ENCODE results near the gene TLE7. TPM values are rescaled to one million over a fixed set of nuclear protein-coding genes. Genes with fewer than 3 reads are reported as not detected.

Gene TLE7
- total RNA-seq = not detected
- long read RNA-seq = 0 reads

- intact Hi-C loops (cut with DNase I) = no loop called here
- DNase-seq = no peak
- ATAC-seq (ENCODE audit: poor library complexity) = no peak
These were observed at the start of gene TLE7 for GRCh38 chr16:71442051-71442440. TSS of gene TLE7 (minus strand) at chr16:71442054. CDS start at chr16:71433324, 8,730 bp downstream.

- ATAC-seq (ENCODE audit: poor library complexity) = no peak
- intact Hi-C loops (cut with DNase I) = loop anchor here (5.0 kb wide), 1 partner anchor 34 kb away; no protein-coding TSS in a partner anchor
- no peak for DNase-seq
These were observed 49.2 kb upstream of the TLE7 start for GRCh38 chr16:71491054-71491453.

GRCh38 chr16:71490361-71490760 is 48.5 kb upstream of the TLE7 start:
- no peak for DNase-seq
- intact Hi-C loops (cut with DNase I) = loop anchor here (5.0 kb wide), 1 partner anchor 33 kb away; no protein-coding TSS in a partner anchor

DNA sequence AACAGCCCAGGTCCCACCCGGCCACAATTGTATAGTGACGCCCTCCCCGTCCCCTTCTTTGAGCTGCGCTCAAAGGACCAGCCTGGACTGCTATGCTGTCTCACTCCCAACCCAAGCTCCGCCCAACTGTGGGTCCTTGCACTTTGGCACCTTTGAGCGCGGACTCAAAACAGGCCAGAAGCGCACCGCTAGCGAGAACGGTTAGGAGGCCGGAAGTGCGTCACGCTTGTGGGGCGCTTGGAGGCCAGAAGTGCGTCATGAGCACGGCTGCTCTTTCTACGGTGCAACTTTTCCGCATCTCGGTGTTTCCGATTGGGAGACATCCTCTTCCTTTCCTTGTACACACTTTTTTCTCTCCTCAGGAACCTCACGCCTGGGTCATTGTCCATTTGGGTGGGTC is 47.3 kb upstream of the TLE7 start, which contains the start of gene ZNF19:
ZNF19 (minus strand) TSS at position 203 of the 400 bp plus-strand sequence. CDS start 7,210 bp downstream, outside the sequence.
- no peak for ATAC-seq (ENCODE audit: poor library complexity)
- intact Hi-C loops (cut with DNase I) = no loop called here
- no peak for DNase-seq

More at GRCh38 chr16:71490361-71490760, 48.5 kb upstream of the TLE7 start:
- no peak for ATAC-seq (ENCODE audit: poor library complexity)

GRCh38 chr16:71484006-71484893 is 42.4 kb upstream of the TLE7 start:
- intact Hi-C loops (cut with DNase I) = no loop called here
- peak; percentile 99 for ATAC-seq (ENCODE audit: poor library complexity)
- DNase-seq = peak; percentile 91

DNA sequence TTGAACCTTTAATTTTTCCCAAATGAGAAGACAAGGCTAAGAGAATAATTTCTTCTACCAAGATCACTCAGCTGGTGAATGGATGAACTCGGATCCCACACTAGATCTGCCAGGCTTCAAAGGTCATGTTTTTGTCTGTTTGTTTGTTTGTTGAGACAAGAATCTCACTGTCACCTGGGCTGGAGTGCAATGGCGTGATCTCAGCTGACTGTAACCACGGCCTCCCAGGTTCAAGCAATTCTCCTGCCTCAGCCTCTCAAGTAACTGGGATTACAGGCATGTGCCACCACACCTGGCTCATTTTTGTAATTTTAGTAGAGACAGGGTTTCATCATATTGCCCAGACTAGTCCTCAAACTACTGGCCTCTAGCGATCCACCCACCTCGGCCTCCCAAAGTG is 40.7 kb upstream of the TLE7 start:
- intact Hi-C loops (cut with DNase I) = no loop called here

GRCh38 chr16:71480956-71481355 is 39.1 kb upstream of the TLE7 start:
- ATAC-seq (ENCODE audit: poor library complexity) (no peak), DNase-seq (no peak)
- intact Hi-C loops (cut with DNase I) = no loop called here

More for the DNA sequence above, 40.7 kb upstream of the TLE7 start:
- no peak for ATAC-seq (ENCODE audit: poor library complexity)
- DNase-seq = no peak

DNA sequence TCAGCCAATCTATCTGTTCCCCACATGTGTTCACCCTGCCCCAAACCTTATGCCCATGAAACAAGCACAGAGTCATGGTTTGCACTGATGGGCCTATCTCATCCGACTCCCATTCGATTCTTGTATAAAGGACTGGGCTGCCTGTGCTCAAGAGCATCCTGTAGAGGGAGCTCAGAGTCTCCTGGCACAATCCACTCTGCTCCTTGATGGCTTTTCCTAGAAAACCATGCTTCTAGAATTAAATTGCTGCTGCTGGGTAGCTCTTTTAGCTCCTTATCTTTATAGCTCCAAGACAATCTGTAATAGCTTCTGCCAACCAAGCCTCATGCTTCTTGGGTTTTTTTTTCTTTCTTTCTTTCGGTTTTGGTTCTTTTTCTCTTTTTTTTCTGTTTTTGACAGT is 37.6 kb upstream of the TLE7 start:
- ATAC-seq (ENCODE audit: poor library complexity) (no peak), DNase-seq (no peak)
- intact Hi-C loops (cut with DNase I) = no loop called here

GRCh38 chr16:71476457-71477124 is 34.7 kb upstream of the TLE7 start:
- DNase-seq (no peak), ATAC-seq (ENCODE audit: poor library complexity) (no peak)
- intact Hi-C loops (cut with DNase I) = no loop called here

DNA sequence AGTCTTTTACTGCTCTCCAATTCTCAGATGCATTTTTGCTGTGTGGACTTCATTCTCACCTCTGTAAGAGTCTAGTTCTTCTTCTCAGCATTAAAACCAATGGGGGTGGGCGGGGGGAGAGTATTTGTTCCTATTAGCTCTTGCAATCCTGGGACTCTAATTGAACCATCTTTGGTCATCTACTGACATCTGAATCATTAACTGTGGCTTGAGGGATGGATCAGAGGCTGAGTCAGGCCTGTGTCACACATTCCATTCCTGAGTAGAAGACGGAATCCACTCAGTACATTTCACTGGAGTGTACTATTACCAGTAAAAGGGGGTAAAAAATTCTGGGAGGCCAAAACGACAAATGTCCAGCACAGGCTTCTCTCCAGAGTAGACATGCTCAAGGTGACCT is 33.0 kb upstream of the TLE7 start:
- ATAC-seq (ENCODE audit: poor library complexity) = no peak
- DNase-seq = no peak
- intact Hi-C loops (cut with DNase I) = no loop called here

- intact Hi-C loops (cut with DNase I) = no loop called here
These were observed 32.0 kb upstream of the TLE7 start for GRCh38 chr16:71473891-71474290.

GRCh38 chr16:71472931-71473330 is 31.1 kb upstream of the TLE7 start:
- ATAC-seq (ENCODE audit: poor library complexity) (no peak), DNase-seq (no peak)
- intact Hi-C loops (cut with DNase I) = no loop called here

More at GRCh38 chr16:71473891-71474290, 32.0 kb upstream of the TLE7 start:
- no peak for ATAC-seq (ENCODE audit: poor library complexity)
- no peak for DNase-seq

- no peak for ATAC-seq (ENCODE audit: poor library complexity)
- intact Hi-C loops (cut with DNase I) = no loop called here
- no peak for DNase-seq
These were observed 30.2 kb upstream of the TLE7 start for GRCh38 chr16:71472051-71472450.

GRCh38 chr16:71467810-71468209 is 26.0 kb upstream of the TLE7 start:
- no peak for DNase-seq
- peak; percentile 57 for ATAC-seq (ENCODE audit: poor library complexity)
- intact Hi-C loops (cut with DNase I) = no loop called here

DNA sequence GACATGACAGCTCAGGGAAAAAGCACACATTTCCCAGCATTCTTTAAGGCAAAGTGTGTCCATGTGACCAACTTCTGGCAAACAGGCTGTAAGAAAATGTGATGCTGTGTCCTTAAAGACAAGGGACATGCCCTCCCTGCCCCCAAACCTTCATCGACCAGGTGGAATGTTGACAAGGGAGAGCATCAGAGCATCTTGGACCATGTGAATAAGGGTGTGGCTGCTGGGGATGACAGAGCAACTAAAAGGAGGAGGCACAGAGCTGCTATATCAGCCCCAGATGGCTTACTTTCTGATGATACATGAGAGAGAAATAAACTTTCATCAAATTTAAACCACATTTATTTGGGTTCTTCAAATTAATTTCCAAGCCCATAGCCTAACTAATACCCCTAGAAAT is 22.4 kb upstream of the TLE7 start:
- intact Hi-C loops (cut with DNase I) = no loop called here
- DNase-seq (no peak), ATAC-seq (ENCODE audit: poor library complexity) (no peak)

GRCh38 chr16:71461686-71462648 is 20.1 kb upstream of the TLE7 start, which contains the start of gene ZNF23:
TSS of gene ZNF23 (minus strand) at chr16:71462247. CDS start at chr16:71456796, 5,451 bp downstream.
- intact Hi-C loops (cut with DNase I) = no loop called here
- DNase-seq = peak; percentile 91
- ATAC-seq (ENCODE audit: poor library complexity) = peak; percentile 100

DNA sequence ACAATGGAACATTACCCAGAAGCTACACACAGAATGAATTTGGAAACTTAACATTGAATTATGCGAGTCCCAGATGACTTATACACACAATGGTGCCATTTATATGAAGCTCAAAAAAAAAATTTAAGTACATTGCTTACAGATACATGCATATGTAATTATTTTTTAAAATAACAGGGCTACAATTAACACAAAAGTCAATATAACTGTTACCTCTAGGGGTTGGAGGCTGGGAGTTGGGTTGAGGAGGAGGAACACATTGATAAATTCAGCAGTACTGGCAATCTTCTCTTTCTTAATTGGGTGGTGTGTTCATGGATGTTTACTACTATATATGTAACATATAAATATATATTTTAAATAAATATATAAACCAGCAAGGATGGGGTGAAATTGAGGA is 19.1 kb upstream of the TLE7 start:
- intact Hi-C loops (cut with DNase I) = no loop called here
- DNase-seq (no peak), ATAC-seq (ENCODE audit: poor library complexity) (no peak)

DNA sequence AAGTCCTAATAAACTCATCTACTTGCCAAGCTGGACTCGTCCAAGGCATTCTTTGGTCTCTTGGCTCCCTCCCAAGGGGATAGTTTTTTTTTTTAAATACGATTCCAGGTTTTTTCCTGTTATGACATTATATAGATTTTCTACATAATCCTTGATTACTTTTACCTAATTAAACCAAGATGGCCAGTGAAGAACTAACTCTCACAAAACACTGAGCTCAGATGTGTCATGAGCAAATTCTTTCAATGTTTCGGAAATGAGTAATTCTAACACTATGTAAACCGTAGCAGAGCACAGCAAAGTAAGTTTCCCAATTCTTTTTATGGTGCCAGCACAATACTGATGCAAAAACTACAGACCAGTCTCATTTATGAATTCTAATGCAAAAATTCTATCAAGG is 18.4 kb upstream of the TLE7 start:
- ATAC-seq (ENCODE audit: poor library complexity) (no peak), DNase-seq (no peak)
- intact Hi-C loops (cut with DNase I) = no loop called here
